Panc1 (cell line): ENCODE data around the gene COP1. TPM values are rescaled to one million over a fixed set of nuclear protein-coding genes. Genes with fewer than 3 reads are reported as not detected.

Source experiments
- ATAC-seq: fragments of 200-7000 bp; cut with Tn5 transposase; 2 replicates; pipeline ENCODE4 v1.9.1; 2020; ENCODE audit warnings: mild to moderate bottlenecking, moderate library complexity
- BruUV-seq: library from RNA; stranded (reverse); fragments of 400-500 nt; replicated peaks from 2 replicates; lab custom pipeline; 2021; lab: Mats Ljungman, UMichigan
- CTCF ChIA-PET: fragments of 300-600 bp; sonication (Branson Sonifier 250); formaldehyde crosslinking; loops from one replicate; lab custom pipeline; 2022; ENCODE audit warnings: antibody characterized with exemption; lab: Charles Lee
- POLR2A ChIA-PET: fragments of 300-600 bp; sonication (Branson Sonifier 250); formaldehyde crosslinking; loops from one replicate; lab custom pipeline; 2022; ENCODE audit warnings: antibody characterized with exemption; lab: Charles Lee
- DNase-seq: peaks from one replicate; pipeline ENCODE4 v3.0.0-alpha.2; 2010; ENCODE audit warnings: low read depth, low spot score
- H3K27ac ChIP-seq: 2 replicates; pipeline ENCODE4 v1.5.1; 2011; ENCODE audit warnings: mild to moderate bottlenecking, low read length, inconsistent platforms
- H3K27me3 ChIP-seq: fragments of 200-500 bp; sonication (Bioruptor generic); 2 replicates; pipeline ENCODE4 v1.6.0; 2014; ENCODE audit warnings: low read length, inconsistent platforms; ENCODE audit not compliant: control insufficient read depth, insufficient read depth
- H3K36me3 ChIP-seq: fragments of 200-500 bp; sonication (Bioruptor generic); 2 replicates; pipeline ENCODE4 v1.5.1; 2014; ENCODE audit warnings: inconsistent platforms, mild to moderate bottlenecking, low read length, moderate library complexity; ENCODE audit not compliant: control insufficient read depth, insufficient read depth
- H3K4me1 ChIP-seq: 2 replicates; pipeline ENCODE4 v1.5.1; 2011; ENCODE audit warnings: inconsistent platforms, mild to moderate bottlenecking, low read length, moderate library complexity; ENCODE audit not compliant: control insufficient read depth, insufficient read depth
- H3K4me3 ChIP-seq, 2 experiments: 2 replicates each; pipeline ENCODE4 v1.5.1; 2011 to 2012; ENCODE audit warnings: low read depth in 2 of 2, low read length in 2 of 2, mild to moderate bottlenecking in 2 of 2, inconsistent platforms in 1 of 2, moderate library complexity in 1 of 2
- H3K9me3 ChIP-seq: fragments of 200-500 bp; sonication (Bioruptor generic); 2 replicates; pipeline ENCODE4 v1.5.1; 2014; ENCODE audit warnings: low read depth, mild to moderate bottlenecking, inconsistent platforms, low read length, moderate library complexity; ENCODE audit not compliant: control insufficient read depth, insufficient read depth
- CTCF ChIP-seq: fragments of 450-650 bp; IDR thresholded peaks from 2 replicates; pipeline ENCODE4 v1.5.1; 2017; ENCODE audit warnings: mild to moderate bottlenecking
- POLR2AphosphoS5 ChIP-seq: IDR thresholded peaks from 2 replicates; pipeline ENCODE4 v1.6.1; 2012; ENCODE audit warnings: mild to moderate bottlenecking, low read depth, low read length, moderate library complexity
- REST ChIP-seq, 2 experiments: IDR thresholded peaks; 2 replicates each; pipeline ENCODE4 v1.6.1; 2011 to 2012; ENCODE audit warnings: low read depth in 2 of 2, control low read depth in 1 of 2, low read length in 1 of 2, mild to moderate bottlenecking in 1 of 2, moderate library complexity in 1 of 2; ENCODE audit not compliant: insufficient read depth in 1 of 2
- SIN3A ChIP-seq: IDR thresholded peaks from 2 replicates; pipeline ENCODE4 v1.6.1; 2012; ENCODE audit warnings: low read depth, mild to moderate bottlenecking, low read length, moderate library complexity, borderline replicate concordance; ENCODE audit not compliant: insufficient read depth
- TCF7L2 ChIP-seq: IDR thresholded peaks from 2 replicates; pipeline ENCODE4 v1.6.1; 2011; ENCODE audit warnings: mild to moderate bottlenecking, low read depth, low read length, inconsistent platforms
- in situ Hi-C: cut with HindIII; loops from 2 replicates; pipeline ENCODE4 v1.10.0; 2016; ENCODE audit warnings: low sequenced_read_pairs, low pct_unique_long_range_greater_than_20kb
- intact Hi-C: fragments of 100-400 bp; cut with micrococcal nuclease; formaldehyde crosslinking; loops from one replicate; pipeline ENCODE4 v1.10.0; 2022; ENCODE audit not compliant: unreplicated experiment
- total RNA-seq: library from RNA; stranded (reverse); gene quantifications from one replicate; pipeline ENCODE4 v1.2.1, GENCODE V29; 2021; ENCODE audit not compliant: unreplicated experiment

The COP1 gene
- total RNA-seq, 1 experiment from 2014 or later = 36.5 TPM

GRCh38 chr1:175902281-175902680 is 304.8 kb downstream of the COP1 start:
- in situ Hi-C loops (no loop called here), intact Hi-C loops (no loop called here)
- H3K27me3 ChIP-seq = no peaks in the 10 kb centered on the region
- H3K27ac ChIP-seq = no peak overlapping the region
- H3K9me3 ChIP-seq = no peaks in the 10 kb centered on the region
- no peak for ATAC-seq
- no peak for DNase-seq
- ChIA-PET POLR2A (no interaction called here), CTCF (no interaction called here)
- TF ChIP-seq POLR2AphosphoS5 (no peak), TCF7L2 (no peak), REST (IDR thresholded peaks at IDR 0.05; ENCODE audit: insufficient read depth in 1 of 2, low read depth in 2 of 2, low read length in 1 of 2) (no peak), CTCF (no peak), SIN3A (no peak)
- no peak overlapping the region for H3K4me3 ChIP-seq
- no peaks in the 10 kb centered on the region for H3K36me3 ChIP-seq
- H3K4me1 ChIP-seq = no peaks in the 10 kb centered on the region
- no TSS peak for BruUV-seq

DNA sequence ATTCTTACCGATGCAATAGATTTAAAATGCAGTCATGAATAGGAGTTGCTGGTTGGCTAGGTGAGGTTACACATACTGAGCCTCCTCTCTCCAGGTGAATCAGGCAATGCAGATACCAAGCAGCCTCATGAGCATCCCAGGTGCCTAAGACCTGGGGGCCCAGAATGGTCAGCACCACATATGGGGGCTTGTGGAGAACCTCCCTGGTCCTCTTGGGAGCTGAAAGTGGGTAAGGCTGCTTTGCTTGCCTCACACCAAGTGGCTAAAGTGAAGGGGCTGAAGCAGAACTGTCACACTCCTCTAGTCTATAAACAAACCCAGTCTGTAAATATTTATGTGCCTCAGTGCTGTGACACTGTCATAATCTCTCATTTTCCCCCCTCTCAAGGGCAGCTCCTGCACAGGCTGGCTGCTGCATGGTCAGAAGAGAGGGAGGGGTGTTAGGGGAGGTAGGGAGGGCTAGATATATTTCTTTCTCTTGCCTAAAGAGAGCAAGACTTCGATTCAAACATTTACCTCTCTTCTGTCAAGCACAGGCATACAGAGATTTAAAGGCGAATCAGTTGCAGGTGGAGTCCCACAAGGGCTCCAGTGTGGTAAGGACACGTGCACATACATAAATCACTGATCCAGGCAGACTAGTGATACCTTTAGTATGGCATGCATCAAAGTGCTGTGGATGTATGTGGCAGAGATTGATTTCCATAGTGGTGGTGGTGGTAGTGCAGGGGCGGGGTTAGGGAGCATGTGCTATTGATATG is 305.8 kb downstream of the COP1 start:
- no TSS peak for BruUV-seq
- CTCF ChIA-PET = no interaction called here

More for the DNA sequence above, 305.8 kb downstream of the COP1 start:
- Histone ChIP-seq H3K27me3 (no peaks in the 10 kb centered on the region), H3K27ac (no peak overlapping the region), H3K4me3 (no peak overlapping the region), H3K4me1 (no peaks in the 10 kb centered on the region), H3K36me3 (no peaks in the 10 kb centered on the region), H3K9me3 (no peaks in the 10 kb centered on the region)
- TF ChIP-seq TCF7L2 (no peak), REST (IDR thresholded peaks at IDR 0.05; ENCODE audit: insufficient read depth in 1 of 2, low read depth in 2 of 2, low read length in 1 of 2) (no peak), SIN3A (no peak), POLR2AphosphoS5 (no peak), CTCF (no peak)
- ATAC-seq (no peak), DNase-seq (no peak)
- in situ Hi-C loops (no loop called here), intact Hi-C loops (no loop called here)
- POLR2A ChIA-PET = no interaction called here
